ENCODE results near the gene DSCAM.

The DSCAM gene

GRCh38 chr21:40840401-40841125 is 6.4 kb downstream of the DSCAM start:
- no peak overlapping the region for H3K4me3 ChIP-seq (ENCODE audit: low read length)
- no peak for DNase-seq (ENCODE audit: low read depth, low spot score)

- H3K4me3 ChIP-seq (ENCODE audit: low read length): no peak overlapping the region
- DNase-seq (ENCODE audit: low read depth, low spot score): no peak
Measured at GRCh38 chr21:40839521-40839920, 7.4 kb downstream of the DSCAM start.

GRCh38 chr21:40837456-40837855 is 9.5 kb downstream of the DSCAM start:
- no peak for DNase-seq (ENCODE audit: low read depth, low spot score)
- no peak overlapping the region for H3K4me3 ChIP-seq (ENCODE audit: low read length)

DNA sequence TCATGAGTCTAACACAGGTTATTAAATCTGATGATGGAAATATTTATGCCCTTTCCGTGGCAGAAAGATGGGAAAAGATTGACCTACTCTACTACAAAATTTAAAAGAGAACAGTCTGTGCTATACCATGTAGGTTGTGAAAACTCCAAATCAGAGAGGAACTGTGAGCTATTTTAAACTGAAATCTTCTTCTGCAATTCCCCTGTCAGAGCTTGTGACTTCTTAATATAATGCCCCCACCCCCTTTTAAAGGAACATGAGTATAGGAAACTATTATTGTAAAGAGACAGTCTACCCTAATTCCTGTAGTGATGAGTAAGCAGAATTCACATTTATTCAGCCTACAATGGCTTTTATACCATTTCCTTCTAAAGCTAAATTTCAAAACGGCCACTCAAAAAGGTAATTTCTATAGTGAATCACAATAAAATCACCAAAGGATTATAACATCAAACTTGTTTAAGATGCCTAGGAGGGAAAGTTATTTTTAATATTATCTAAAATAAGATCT is 11.7 kb downstream of the DSCAM start:
- no peak overlapping the region for H3K4me3 ChIP-seq (ENCODE audit: low read length)

DNA sequence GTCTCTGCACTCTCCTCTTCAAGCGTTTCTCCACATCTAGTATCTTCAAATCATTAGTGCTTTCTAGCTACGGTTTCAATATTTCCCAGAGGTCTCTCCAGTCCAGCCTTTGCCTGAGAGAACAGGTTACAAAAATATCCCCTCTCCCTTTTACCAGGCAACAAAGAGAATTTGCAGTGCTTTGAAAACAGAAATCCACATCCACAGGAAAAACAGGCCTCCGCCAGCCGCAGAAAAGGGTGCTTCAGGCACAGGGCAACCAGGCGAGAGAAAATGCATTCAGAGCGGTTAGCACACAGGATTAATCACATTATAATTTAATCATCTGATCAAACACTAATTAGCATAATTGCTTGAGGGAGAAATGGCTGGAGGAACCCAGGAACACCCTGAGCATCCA is 13.8 kb downstream of the DSCAM start:
- no peak overlapping the region for H3K4me3 ChIP-seq (ENCODE audit: low read length)
- DNase-seq (ENCODE audit: low read depth, low spot score): no peak

More for the DNA sequence above, 11.7 kb downstream of the DSCAM start:
- no peak for DNase-seq (ENCODE audit: low read depth, low spot score)

DNA sequence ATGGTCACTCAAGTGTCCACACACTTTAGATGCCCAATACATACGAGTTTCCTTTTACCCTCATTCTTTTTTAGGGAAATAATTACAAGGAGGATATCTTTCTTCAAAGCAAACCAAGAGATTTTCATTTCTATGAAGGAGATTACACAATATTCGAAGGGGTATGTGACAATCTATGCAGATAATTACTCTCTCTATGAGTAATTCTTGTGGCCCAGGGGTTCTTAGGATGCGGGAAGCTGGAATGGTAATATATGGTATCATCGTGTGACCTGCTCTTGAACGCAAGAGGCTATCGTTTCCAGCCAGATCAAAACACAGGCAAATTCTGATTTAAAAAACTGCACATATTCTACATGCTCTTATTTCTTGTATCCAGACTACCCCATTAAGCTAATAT is 14.6 kb downstream of the DSCAM start:
- H3K4me3 ChIP-seq (ENCODE audit: low read length): no peak overlapping the region
- no peak for DNase-seq (ENCODE audit: low read depth, low spot score)

DNA sequence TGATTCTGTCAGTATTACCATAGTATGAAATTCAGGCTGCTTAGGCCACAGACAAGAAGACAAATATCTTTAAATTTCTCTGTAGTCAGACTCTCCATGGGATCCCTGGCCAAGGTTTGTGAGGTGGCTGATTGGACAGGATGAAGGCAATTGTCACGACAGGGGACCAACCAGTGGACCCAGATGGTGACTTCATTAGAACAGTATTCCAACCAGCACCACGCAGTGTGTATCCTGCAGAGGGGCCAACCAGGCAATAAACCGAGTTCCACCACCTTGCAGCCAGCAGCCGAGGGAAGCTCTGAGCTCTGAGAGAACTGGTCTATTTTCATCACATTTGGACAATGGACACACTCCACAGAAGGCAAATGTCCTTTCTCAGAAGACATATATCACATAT is 16.1 kb downstream of the DSCAM start:
- no peak overlapping the region for H3K4me3 ChIP-seq (ENCODE audit: low read length)
- no peak for DNase-seq (ENCODE audit: low read depth, low spot score)

DNA sequence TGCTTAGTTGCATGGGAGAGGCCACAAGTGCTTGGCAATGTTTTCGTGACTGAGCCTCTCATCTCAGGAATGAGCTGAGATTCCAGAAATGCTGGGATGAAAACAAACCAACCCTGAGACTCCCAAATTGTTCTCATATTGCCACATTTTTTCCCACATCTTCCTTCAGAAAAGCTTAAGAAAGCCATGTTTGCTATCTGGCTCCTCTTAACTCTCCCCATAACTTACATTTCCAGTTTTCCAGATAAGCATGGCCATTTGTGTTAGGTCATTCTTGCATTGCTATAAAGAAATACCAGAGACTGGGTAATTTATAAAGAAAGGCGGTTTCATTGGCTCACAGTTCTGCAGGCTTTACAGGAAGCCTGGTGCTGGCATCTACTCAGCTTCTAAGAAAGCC is 17.2 kb downstream of the DSCAM start:
- H3K4me3 ChIP-seq (ENCODE audit: low read length): no peak overlapping the region
- no peak for DNase-seq (ENCODE audit: low read depth, low spot score)

- no peak for DNase-seq (ENCODE audit: low read depth, low spot score)
- no peak overlapping the region for H3K4me3 ChIP-seq (ENCODE audit: low read length)
Measured at GRCh38 chr21:40829308-40829707, 17.6 kb downstream of the DSCAM start.

GRCh38 chr21:40827509-40827908 is 19.4 kb downstream of the DSCAM start:
- no peak for DNase-seq (ENCODE audit: low read depth, low spot score)
- H3K4me3 ChIP-seq (ENCODE audit: low read length): no peak overlapping the region

- no peak for DNase-seq (ENCODE audit: low read depth, low spot score)
- H3K4me3 ChIP-seq (ENCODE audit: low read length): no peak overlapping the region
Measured at GRCh38 chr21:40819071-40819900, 27.7 kb downstream of the DSCAM start.

- DNase-seq (ENCODE audit: low read depth, low spot score): no peak
- H3K4me3 ChIP-seq (ENCODE audit: low read length): no peak overlapping the region
Measured at GRCh38 chr21:40813918-40814317, 33.0 kb downstream of the DSCAM start.

- H3K4me3 ChIP-seq (ENCODE audit: low read length): no peak overlapping the region
- DNase-seq (ENCODE audit: low read depth, low spot score): peak; percentile 7
Measured at GRCh38 chr21:40809673-40810197, 37.2 kb downstream of the DSCAM start.

- no peak for DNase-seq (ENCODE audit: low read depth, low spot score)
- no peak overlapping the region for H3K4me3 ChIP-seq (ENCODE audit: low read length)
Measured at GRCh38 chr21:40803101-40803500, 43.9 kb downstream of the DSCAM start.

- DNase-seq (ENCODE audit: low read depth, low spot score): no peak
- H3K4me3 ChIP-seq (ENCODE audit: low read length): no peak overlapping the region
Measured at GRCh38 chr21:40800126-40800525, 46.8 kb downstream of the DSCAM start.

- DNase-seq (ENCODE audit: low read depth, low spot score): no peak
- H3K4me3 ChIP-seq (ENCODE audit: low read length): no peak overlapping the region
Measured at GRCh38 chr21:40797891-40798290, 49.1 kb downstream of the DSCAM start.

DNA sequence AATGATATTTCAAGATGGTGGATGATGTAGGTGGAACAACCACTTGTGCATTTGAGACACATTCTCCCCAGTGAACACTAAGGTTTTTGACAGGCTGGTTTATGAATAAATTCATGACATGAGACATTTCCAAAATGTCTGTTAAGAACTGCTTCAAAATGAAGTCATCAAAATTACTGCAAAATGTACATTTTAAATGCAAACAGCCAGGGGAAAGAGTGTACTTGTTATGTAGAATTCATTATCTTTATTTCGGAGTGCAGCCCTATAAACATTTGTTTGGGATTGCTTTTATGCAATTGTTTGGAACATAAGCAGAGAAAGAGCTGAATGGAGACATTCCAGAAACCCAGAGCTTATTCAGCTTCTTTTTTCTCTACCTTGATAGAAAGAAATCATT is 49.5 kb downstream of the DSCAM start:
- no peak for DNase-seq (ENCODE audit: low read depth, low spot score)
- H3K4me3 ChIP-seq (ENCODE audit: low read length): no peak overlapping the region

DNA sequence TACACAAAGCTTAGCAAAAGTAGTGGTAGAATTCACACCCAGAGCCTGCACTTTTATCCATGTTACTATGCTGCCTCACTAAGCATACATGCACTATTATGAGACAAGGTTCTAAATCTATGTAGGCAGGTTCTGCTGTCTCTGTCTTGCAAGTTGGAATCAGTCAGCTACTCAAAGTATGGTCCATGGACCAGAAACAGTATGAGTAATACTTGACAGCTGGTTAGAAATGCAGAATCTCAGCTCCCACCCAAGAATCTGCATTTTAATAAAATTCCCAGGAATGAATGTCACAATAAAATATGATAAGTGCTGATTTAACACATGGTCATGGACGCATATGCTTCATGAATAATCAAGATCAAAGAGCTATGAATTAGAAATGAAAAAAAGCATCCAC is 50.5 kb downstream of the DSCAM start:
- DNase-seq (ENCODE audit: low read depth, low spot score): no peak

DNA sequence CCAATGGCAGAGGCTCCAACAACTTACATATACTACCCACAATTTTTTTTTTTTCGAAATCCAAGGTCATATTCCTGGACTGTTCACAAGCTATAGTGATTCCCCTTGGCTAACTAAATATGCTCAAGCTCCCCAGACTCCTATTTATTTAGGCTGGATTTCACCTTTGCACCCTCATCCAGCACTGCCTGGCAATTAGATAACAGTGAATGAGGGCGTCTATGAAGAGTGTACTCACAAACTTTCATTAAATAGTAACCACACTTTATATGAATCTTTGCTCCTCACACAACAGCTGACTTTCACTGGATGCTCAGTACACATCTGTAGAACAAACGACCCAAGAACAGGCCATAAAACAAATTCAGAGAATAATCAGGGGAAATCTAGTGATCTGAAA is 51.6 kb downstream of the DSCAM start:
- H3K4me3 ChIP-seq (ENCODE audit: low read length): no peak overlapping the region
- no peak for DNase-seq (ENCODE audit: low read depth, low spot score)

More for the DNA sequence above, 50.5 kb downstream of the DSCAM start:
- H3K4me3 ChIP-seq (ENCODE audit: low read length): no peak overlapping the region

Data from Jurkat, Clone E6-1 (cell line).